GM18520 (cell line): Measurements from ENCODE around the gene STX4.

ENCODE experiments used
- ATAC-seq: cut with Tn5 transposase; IDR thresholded peaks from one replicate; pipeline ENCODE4 v1.9.1; 2021; ENCODE audit not compliant: unreplicated experiment

The STX4 gene

DNA sequence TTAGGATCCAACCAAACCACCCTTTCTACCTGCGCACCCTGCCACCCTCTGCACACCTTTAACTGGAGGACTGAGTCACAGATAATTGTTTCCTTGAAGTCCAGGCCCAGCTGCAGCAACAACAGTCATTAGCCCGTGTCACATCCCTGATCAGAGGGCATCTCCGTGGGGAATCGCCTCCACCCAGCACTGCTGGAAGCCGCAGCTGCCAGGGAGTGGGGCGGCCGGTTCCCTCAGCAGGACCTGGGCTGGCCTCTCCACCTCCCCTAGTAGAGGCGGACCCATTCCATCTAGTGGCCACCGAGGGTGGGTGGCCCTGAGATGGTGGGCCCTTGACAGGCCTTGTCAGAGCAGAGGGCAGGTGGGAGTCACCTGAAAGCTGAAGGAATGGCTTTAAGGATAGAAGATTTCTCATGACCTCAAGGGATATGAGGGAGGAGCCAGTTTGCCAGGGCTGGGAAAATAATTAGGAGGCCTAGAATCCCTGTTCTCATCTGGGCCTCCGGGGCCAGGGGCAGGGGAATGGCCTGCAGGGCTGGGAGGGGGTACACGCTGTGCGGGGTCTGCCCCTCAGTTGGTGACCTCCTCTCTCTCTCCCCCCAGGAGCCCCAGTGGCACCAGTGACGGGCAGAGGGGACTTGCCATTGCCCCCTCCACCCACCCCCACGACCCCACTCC lies 49.1 kb downstream of the STX4 start:
- no peak for ATAC-seq

DNA sequence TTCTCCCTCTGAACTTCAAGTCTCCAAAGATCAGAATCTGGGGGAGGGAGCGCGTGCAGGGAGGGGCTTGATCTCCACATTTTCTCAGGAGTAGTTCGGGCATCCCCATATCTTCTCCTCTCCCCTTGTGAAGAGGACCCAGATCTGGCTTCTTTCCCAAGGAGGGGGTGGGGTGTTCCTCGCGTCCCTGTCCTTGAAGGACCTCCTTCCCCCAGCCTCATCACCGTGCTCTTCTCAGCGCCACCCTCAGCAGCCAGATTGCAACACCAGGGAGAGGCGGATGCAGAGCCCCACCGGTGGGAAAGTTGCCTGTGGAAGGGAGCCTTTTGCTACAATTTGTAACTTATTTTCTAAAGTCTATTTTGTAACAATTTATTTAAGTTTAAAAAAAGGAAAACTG lies 49.7 kb downstream of the STX4 start:
- no peak for ATAC-seq

DNA sequence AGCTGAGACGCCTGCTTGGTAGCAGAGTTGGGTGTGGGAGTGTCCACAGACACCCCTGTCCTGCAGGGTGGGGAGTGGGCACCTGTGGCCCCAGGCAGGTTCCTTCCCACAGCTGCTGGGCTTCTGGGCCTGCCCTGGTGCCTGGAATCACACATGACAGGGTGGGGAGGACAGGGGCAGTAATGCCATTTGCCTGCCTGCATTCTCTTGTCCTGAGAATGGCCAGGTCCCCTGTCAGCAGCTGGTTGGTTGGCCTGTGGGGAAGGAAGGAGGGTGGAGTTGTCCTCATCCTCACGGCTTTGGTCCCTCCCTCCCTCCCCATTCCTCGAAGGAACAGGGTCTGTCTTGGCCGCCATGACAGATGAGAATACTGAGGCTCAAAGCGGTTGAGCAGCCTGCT lies 50.2 kb downstream of the STX4 start:
- ATAC-seq, result no peak

DNA sequence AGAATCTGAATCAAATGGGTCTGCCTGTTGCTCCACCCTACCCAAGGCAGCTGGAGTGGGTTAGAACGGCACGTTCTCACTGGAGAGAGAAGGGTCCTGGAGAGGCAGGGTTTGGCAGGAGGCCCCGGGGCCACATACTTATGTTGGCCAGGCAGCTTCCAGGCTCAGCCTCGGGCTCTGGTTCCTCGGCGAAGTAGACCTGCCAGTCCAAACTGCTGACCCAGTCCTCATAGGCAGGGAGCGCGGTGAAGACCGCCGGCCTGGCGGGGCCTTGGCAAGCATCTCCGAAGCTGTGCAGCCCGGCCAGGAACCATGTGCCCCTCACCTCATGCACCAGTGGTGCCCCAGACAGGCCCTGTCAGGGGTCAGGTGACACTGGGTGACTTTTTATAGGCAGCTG lies 50.6 kb downstream of the STX4 start:
- no peak for ATAC-seq

DNA sequence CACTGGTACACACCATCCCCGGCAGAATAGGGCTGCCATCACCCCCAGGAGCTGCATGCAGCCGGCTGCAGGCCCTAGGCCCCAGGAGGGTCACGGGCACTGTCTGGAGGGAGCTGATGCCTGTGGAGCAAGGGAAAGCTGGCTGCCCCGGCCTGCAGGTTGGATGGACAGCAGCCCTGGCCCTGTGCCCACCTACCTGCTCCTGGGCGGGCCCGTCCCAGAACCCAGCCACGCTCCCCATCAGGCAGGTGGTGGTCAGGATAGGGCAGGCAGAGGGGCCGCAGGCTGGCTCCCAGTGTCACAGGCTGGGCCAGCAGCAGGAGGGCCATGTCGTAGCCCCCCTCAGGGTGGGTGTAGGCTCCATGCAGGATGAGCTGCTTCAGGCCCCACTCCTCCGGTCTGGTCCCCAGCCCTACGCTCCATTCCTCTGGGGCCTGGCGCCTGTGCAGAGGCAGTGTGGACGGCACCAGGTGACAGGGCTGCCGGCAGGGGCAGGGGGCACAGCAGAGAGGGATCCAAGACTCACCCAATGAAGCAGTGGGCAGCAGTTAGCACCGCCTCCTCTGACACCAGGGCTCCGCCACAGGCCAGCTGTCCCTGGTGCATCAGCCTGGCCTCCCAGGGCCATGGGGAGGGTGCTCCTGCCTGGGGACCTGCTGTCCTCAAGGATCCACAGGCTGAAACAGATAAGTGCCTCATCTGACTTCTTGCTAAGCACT lies 51.4 kb downstream of the STX4 start:
- ATAC-seq, result no peak

DNA sequence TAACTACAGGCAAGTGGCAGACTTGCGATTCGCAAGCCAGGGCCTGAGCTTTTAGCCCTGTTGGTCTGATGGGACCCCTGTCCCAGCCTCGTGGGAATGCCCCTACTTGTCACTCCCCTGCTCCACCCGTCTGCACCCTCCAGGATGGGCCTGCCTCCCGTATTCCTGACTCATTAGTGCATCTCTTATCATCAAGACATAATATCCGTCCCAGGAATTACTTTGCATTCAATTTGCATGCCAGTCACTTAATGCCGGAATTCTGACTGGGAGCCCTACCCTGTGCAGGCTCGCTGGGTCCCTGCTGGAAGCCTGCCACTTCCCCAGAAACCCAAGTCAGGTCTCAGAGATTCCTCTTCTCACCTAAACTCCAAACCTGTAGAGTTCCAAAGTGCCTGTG lies 52.1 kb downstream of the STX4 start:
- ATAC-seq, result no peak

DNA sequence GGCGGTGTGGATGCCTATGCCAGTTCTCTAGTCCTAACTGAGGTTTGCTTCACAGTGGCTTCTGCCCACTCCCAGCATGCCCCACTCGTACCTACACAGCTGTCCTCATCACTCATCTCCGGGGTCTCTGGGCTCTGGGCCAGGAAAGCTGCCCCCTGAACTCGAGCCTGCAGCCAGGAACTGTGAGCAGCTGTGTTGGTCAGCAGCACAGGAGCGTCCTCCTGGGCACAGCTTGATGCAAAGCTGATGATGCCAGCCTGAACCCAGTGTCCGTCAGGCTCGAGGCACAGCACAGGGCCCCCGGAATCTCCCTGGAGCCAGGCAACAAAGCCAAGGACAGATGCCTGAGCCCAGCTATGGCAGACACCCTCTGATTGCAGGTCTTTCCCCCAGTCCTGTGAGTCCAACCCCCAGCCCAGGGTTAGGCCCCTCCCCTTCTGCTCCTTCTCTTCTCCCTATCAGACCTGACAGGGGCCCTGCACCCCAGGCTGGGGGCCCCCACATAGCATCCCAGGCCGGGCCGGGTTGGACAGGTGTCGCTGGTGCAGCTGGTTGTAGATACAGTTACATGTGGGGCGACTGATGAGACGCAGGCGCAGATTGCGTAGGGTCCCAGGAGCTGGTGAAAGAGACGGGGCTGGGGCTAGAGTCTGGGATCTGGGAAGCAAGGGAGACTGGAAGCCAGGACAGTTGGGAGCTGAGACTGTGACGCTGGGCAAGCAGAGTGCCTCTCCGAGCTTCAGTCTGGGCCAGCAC lies 52.7 kb downstream of the STX4 start:
- ATAC-seq, result no peak

DNA sequence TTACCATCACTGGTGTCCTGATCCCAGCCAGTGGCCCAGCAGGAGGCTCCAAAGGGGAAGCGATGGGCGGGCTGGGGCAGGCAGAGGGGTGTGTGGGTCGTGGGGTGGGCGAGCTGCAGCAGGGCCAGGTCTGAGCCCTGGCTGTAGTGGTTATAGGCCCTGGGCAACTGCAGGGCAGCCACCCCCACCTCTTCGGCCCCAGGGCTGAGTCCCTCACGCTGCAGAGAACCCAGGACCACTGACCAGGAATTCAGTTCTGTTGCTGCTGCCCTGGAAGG lies 53.2 kb downstream of the STX4 start:
- no peak for ATAC-seq

DNA sequence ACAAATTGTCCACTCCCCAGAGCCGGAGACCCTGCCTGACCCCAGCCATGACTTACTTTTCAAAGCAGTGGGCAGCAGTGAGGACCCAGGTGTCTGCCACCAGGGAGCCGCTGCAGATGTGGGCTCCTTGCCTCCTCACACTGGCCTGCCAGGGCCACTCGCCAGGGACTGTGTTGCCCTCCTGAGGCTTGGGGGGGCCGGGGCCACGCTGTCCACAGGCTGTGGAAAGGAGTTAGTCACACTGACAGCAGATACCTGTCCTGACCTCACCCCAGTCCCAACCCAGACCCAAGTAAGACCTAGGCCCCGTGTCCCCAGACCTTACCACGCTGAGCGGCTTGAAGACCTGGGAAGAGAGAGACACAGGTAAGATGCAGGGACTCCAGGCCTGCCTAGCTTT lies 54.1 kb downstream of the STX4 start:
- no peak for ATAC-seq

DNA sequence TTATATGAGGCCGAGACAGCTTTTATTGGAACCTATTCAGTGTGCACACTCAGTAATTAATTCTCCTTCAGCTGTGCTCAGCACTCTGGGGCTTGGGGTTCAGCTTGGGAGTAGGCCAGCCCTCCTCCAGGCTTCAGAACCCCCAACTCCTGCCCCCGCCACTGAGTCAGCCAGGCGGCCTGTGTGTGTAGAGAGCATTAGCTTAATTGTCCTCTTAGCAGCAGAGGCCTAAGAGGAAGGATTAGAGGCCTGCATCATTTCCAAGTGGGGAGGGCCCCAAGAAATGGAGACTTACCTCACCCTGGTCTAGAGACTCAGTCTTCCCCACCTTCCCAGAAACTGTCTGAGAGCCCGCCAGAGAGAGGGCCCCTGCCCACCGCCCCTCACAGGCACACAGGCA lies 54.6 kb downstream of the STX4 start:
- no peak for ATAC-seq

DNA sequence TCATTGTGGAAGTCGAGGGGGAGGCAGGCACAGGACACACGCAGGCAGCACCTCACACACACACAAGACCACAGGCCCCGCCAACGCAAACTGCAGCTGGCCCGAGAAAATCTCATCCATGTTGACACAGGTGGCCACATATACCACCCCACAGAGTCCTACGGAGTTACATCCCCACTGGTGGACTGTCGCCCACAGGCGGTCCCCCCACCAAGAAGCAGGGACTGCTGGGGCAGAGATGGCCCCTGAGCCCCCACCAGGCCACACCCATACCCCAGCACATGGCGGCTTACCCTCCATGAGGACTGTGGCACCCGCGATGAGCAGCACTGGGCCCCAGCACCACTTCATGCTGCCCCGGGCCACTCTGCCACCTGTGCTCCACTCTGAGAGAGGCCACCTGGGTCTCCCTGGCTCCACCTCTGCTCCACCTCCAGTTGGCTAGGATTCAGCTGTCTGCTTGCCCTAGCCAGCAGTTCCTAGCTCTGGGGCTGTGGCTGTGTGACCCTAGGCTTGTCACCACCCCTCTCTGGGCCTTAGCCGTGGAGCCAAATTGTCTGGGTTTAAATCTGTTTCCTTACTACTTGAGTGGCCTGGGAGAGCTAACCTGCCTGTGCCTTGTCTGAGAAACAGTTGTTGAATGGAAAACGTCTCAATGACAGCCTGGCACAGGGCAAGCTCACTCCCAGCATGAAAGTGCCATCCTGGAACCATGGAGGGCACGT lies 55.3 kb downstream of the STX4 start, which contains the start of gene PRSS53:
Gene PRSS53 (minus strand): TSS at position 485 of the 725 bp plus-strand sequence. CDS start 134 bp downstream, at position 351.
- ATAC-seq, result no peak

DNA sequence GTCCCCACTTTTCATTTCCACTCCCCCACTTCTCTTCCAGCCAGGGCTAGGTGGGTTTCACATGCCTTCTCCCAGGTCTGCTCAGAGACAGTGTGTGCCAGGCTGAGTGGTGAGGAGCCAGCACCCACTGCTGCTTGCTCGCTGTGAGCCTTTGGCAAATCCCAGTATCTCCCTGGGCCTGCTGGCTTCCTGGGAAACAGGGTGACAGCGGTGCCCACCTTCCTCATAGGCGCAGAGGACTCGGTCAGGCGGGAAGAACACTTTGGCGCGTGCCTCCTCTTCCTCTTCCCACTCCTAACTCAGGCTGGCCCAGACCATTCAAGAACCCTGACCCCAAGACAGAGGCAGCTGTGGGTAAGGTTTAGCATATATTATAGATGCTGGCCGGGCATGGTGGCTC lies 55.8 kb downstream of the STX4 start:
- no peak for ATAC-seq
